Transverse colon (tissue), 4 donors: ENCODE data around the gene MXI1. TPM values are rescaled to one million over a fixed set of nuclear protein-coding genes. Genes with fewer than 3 reads are reported as not detected.

Experiments
- DNase-seq: peaks from one replicate; pipeline ENCODE4 v3.0.0-alpha.2; 2019
- H3K27ac ChIP-seq, 4 donors: fragments of 200-600 bp; sonication (generic); 2 replicates each; pipeline ENCODE4 v1.5.1; 2016 to 2018; ENCODE audit warnings: inconsistent platforms in 4 of 4
- H3K27me3 ChIP-seq: fragments of 200-600 bp; sonication (generic); 2 replicates; pipeline ENCODE4 v1.5.1; 2017; ENCODE audit warnings: inconsistent platforms
- H3K36me3 ChIP-seq, 4 donors: fragments of 200-600 bp; sonication (generic); 2 replicates each; pipeline ENCODE4 v1.5.1; 2017 to 2019; ENCODE audit warnings: inconsistent platforms in 4 of 4
- H3K4me1 ChIP-seq, 4 donors: fragments of 200-600 bp; sonication (generic); 2 replicates each; pipeline ENCODE4 v1.5.1; 2017 to 2020; ENCODE audit warnings: inconsistent platforms in 4 of 4
- H3K4me3 ChIP-seq, 4 donors: fragments of 200-600 bp; sonication (generic); 1 replicate in 1 of 4; 2 replicates in 3 of 4; pipeline versions ENCODE4 v1.5.1 to v1.6.1; 2017 to 2019; ENCODE audit warnings: inconsistent platforms in 4 of 4
- H3K9me3 ChIP-seq, 2 donors: fragments of 200-600 bp; sonication (generic); 2 replicates each; pipeline ENCODE4 v1.5.1; 2017 to 2019; ENCODE audit warnings: inconsistent platforms in 2 of 2
- CTCF ChIP-seq, 5 experiments: fragments of 200-600 bp in 3 of 5; fragments of 450-650 bp in 2 of 5; sonication (generic) in 3 of 5; IDR thresholded peaks; 1 replicate in 2 of 5; 2 replicates in 3 of 5; pipeline ENCODE4 v1.5.1; 2016 to 2017; ENCODE audit warnings: antibody characterized with exemption in 5 of 5, inconsistent platforms in 3 of 5, mild to moderate bottlenecking in 2 of 5, moderate library complexity in 1 of 5
- EP300 ChIP-seq: sonication (generic); formaldehyde crosslinking; IDR thresholded peaks from one replicate; pipeline ENCODE4 v1.6.1; 2017; ENCODE audit warnings: antibody characterized with exemption, low read depth
- POLR2A ChIP-seq: fragments of 450-650 bp; IDR thresholded peaks from one replicate; pipeline ENCODE4 v1.6.1; 2016; ENCODE audit warnings: antibody characterized with exemption, mild to moderate bottlenecking, moderate library complexity
- POLR2AphosphoS5 ChIP-seq, 3 donors: sonication (generic); formaldehyde crosslinking; IDR thresholded peaks; one replicate each; pipeline ENCODE4 v1.6.1; 2016; ENCODE audit warnings: antibody characterized with exemption in 3 of 3
- WGBS, 2 donors: methylation state at CpG; one replicate each; pipeline ENCODE4 v1.1.5; 2018; ENCODE audit warnings: low coverage in 1 of 2; 5-methylcytosine and 5-hydroxymethylcytosine counted together
- in situ Hi-C, 4 donors: fragments of 200-750 bp; cut with MboI; loops; one replicate each; pipeline versions ENCODE4 v1.15.0 to v1.15.1; 2017; ENCODE audit warnings: low sequenced_read_pairs in 3 of 4, low pct_ligation_motif_present in 1 of 4, low pct_unique_long_range_greater_than_20kb in 1 of 4
- intact Hi-C: fragments of 100-400 bp; cut with DNase I; formaldehyde crosslinking; loops from one replicate; pipeline ENCODE4 v1.15.1; 2023; ENCODE audit warnings: low total_unique reads
- total RNA-seq, 4 donors: library from RNA; depleted of rRNA; stranded (reverse); fragments of >200 nt; gene quantifications; one replicate each; pipeline ENCODE4 v1.1.0, GENCODE V29; 2016

The MXI1 gene
- total RNA-seq, 4 donors from 2014 or later = 44.8 to 96.5 (median 65.3) TPM

- H3K4me3 ChIP-seq = no peak overlapping the region
- intact Hi-C loops (no loop called here), in situ Hi-C loops (no loop called here)
- peaks cover 0 to 25% (median 11%) of the 10 kb centered on the region in 4 donors for H3K4me1 ChIP-seq
- 54 to 57% methylated on average over 4 to 6 of the region's 6 CpGs for WGBS, 2 donors
- H3K9me3 ChIP-seq = no peaks in the 10 kb centered on the region
- no peak for TF ChIP-seq CTCF (IDR thresholded peaks at IDR 0.05)
- no peak overlapping the region for H3K27ac ChIP-seq
- H3K27me3 ChIP-seq = peaks cover 47% of the 10 kb centered on the region
- no peaks in the 10 kb centered on the region for H3K36me3 ChIP-seq
- no peak for DNase-seq
Observed at GRCh38 chr10:110171032-110171431, 36.4 kb upstream of the MXI1 start.

GRCh38 chr10:110172155-110172554 lies 35.2 kb upstream of the MXI1 start:
- Histone ChIP-seq H3K4me1 (peaks cover 0 to 25% (median 11%) of the 10 kb centered on the region in 4 donors), H3K36me3 (no peaks in the 10 kb centered on the region), H3K27ac (no peak overlapping the region), H3K4me3 (no peak overlapping the region), H3K9me3 (no peaks in the 10 kb centered on the region), H3K27me3 (peaks cover 42% of the 10 kb centered on the region)
- no peak for DNase-seq
- 52 to 77% methylated on average over 3 to 5 of the region's 5 CpGs for WGBS, 2 donors
- in situ Hi-C loops (no loop called here), intact Hi-C loops (no loop called here)
- TF ChIP-seq POLR2AphosphoS5 (IDR thresholded peaks at IDR 0.05) (no peak), POLR2A (no peak), EP300 (no peak), CTCF (IDR thresholded peaks at IDR 0.05) (no peak)

- Histone ChIP-seq H3K27me3 (peaks cover 22% of the 10 kb centered on the region), H3K4me1 (peaks cover 0 to 16% (median 8%) of the 10 kb centered on the region in 4 donors), H3K4me3 (no peak overlapping the region), H3K36me3 (no peaks in the 10 kb centered on the region), H3K9me3 (no peaks in the 10 kb centered on the region), H3K27ac (no peak overlapping the region)
- TF ChIP-seq POLR2AphosphoS5 (IDR thresholded peaks at IDR 0.05) (no peak), CTCF (IDR thresholded peaks at IDR 0.05) (no peak), EP300 (no peak), POLR2A (no peak)
- intact Hi-C loops = no loop called here
- DNase-seq = no peak
- in situ Hi-C loops = no loop called here
Observed at GRCh38 chr10:110174201-110174600, 33.2 kb upstream of the MXI1 start.

- Histone ChIP-seq H3K4me1 (peaks cover 0 to 12% (median 8%) of the 10 kb centered on the region in 4 donors), H3K9me3 (no peaks in the 10 kb centered on the region), H3K27ac (no peak overlapping the region), H3K4me3 (no peak overlapping the region), H3K36me3 (no peaks in the 10 kb centered on the region), H3K27me3 (peaks cover 16% of the 10 kb centered on the region)
- 91% methylated on average over 1 to 5 of the region's 5 CpGs for WGBS, 2 donors
- in situ Hi-C loops = no loop called here
- intact Hi-C loops = no loop called here
- no peak for DNase-seq
- TF ChIP-seq CTCF (IDR thresholded peaks at IDR 0.05) (no peak), POLR2AphosphoS5 (IDR thresholded peaks at IDR 0.05) (no peak), POLR2A (no peak), EP300 (no peak)
Observed at GRCh38 chr10:110174816-110175215, 32.6 kb upstream of the MXI1 start.
